Ramos (cell line): ENCODE data around the gene FEM1B.

ENCODE experiments used
- in situ Hi-C: fragments of 300-500 bp; cut with MboI; formaldehyde crosslinking; loops from one replicate; pipeline ENCODE4 v1.14.3; 2022; ENCODE audit warnings: low sequenced_read_pairs; ENCODE audit not compliant: unreplicated experiment

Gene FEM1B

DNA sequence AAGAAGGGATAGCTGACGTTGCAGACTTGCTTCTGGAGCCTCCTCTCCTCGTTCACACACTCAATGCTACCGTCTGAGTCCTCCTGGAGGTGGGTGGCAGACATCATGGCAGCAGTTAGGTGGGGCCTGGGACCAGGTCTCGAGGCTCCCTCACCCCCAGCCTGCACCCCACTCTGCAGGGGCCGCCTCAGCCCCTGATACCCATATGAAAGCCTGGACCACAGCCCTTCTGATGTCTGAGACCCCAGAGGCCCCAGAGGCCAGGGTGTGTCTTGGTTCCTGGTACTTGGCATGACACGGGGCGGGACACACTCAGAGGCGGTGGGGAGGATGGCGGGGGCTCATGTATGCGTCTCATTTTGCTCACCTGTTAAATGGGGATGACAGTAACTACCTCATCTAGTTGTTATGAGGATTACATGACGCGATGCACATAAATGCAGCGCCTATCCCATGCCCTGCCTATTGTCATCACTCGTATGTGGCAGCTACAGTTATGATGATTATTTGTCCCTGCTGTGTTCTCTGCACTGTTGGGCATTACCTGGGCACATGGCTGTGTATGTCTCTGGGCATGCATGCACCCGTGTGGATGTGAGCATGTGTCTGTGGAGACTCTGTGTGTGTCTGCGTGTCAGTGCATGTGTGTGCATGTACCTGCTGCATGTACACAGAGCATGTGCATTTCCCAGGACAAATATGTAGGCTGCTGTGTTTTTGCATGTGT is 39.9 kb downstream of the FEM1B start:
- in situ Hi-C loops = no loop called here

GRCh38 chr15:68318008-68318835 is 40.7 kb downstream of the FEM1B start:
- in situ Hi-C loops = no loop called here

GRCh38 chr15:68318931-68319909 is 41.7 kb downstream of the FEM1B start:
- in situ Hi-C loops = no loop called here

DNA sequence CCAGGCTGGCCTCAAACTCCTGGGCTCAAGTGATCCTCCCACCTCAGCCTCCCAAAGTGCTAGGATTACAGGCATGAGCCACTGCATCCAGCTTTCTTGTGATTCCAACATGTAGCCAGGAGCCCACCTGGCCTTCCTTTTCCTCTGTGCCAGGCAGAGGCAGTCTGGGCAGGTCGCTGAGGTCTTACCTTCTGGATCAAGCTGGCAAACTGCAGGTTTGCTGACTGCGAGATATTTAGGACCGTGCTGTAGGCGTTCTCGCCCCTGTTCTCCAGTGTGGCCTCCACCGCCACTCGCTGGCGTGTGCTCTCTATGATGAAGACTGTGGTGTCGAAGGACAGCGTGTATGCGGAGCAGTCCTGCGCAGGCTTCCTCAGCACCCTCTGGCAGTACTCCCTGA is 42.5 kb downstream of the FEM1B start:
- in situ Hi-C loops = no loop called here

DNA sequence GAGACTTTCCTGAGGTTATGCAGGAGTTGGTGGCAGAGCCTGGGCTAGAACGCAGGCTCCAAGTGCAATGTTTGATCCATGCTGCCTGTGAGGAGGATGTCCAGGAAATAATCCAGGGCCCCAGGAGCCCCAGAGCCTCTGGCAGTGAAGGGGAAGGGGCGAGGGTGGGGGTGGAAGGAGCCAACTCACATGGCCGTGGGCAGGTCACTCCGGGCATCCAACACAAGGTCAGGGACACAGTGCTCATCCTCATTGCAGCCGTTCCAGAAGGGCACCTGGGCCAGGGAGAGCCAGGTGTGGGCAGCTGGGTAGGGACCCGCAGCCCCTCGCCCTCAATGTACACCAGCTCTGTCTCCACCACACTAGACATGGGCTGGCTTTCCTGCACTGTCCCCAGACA is 43.7 kb downstream of the FEM1B start:
- in situ Hi-C loops = no loop called here

DNA sequence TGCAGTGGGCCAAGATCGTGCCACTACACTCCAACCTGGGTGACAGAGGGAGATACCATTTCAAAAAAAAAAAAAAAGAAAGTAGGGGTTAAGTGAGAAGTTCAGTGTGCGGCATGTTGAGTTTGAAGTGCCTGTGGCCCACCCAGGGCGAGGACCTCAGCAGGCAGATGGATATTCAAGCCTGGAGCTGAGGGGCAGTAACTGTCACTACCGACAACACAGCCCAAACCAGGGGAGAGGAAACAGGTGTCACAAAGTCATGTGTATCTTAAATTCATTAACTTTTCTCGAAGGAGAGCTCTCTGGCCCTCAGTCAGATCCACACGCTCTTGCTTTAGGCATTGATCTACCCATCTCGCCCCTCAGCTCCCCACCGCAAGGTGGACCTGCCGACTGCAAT is 45.3 kb downstream of the FEM1B start:
- in situ Hi-C loops = no loop called here

GRCh38 chr15:68325726-68326125 is 48.2 kb downstream of the FEM1B start:
- in situ Hi-C loops = no loop called here

DNA sequence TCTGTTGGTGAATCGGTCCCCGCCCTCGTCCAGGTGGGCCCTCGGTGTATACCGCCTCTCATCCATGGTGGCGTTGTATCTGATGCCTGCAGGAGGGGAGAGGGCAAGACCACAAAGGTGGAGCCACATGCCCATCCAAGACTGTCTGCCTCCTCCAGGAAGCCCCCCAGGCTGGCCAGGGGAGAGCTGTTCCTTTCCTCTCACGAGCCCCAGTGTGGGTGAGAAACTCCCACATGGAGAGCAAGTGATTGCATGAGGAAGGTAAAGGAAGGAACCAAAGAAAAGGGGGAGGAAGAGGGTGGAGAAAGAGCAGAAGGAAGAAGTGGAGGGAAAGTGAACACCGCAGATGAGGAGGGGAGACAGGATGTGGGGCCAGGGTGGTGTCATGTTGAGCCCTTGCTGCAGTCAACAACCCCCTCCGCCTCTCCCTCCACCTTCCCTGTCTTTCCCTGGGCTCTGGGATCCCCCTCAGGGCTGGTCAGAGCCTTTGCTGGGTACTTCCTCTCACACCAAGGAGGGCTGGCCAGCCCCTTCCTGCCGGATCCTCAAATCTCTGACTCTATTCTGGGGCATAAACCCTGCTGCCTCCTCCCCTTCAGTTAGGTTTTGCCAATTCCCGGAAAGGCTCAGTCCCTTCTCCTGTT is 49.3 kb downstream of the FEM1B start:
- in situ Hi-C loops = no loop called here

DNA sequence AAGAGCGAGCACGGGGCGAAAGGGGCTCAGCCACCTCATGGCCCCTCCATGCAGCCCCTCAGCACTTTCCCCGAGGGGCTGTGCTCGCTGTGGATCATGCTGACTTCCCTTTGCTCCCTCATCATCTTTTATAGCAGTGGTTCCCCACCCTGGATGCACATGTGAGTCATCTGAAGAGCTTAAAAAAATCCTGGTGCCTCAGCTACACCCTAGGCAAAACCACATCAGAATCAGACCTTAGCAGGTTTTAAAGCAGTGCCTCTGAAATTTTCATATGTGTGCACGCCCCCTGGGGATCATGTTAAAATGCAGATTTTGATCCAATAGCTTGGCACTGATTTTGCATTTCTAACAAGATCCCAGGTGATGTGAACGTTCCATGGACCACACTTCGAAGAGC is 50.9 kb downstream of the FEM1B start:
- in situ Hi-C loops = no loop called here

DNA sequence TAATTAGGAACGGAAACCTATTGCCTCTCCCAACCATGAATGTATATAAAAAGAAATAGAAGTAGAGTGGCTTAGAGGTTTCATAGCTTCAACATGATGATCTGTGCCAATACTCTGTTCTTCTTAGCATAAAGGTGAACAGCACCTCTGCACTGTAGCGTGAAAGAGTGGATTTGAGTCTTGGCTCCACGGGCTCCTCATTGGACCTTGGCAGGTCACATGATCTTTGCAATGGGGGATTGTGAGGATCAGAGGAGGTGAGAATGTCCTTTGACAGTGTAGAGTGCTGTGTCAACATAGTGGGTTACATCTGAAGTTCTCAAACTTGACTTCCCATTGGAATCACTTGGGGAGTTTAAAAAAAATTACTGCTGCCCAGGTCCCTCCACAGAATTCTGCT is 51.4 kb downstream of the FEM1B start:
- in situ Hi-C loops = no loop called here

DNA sequence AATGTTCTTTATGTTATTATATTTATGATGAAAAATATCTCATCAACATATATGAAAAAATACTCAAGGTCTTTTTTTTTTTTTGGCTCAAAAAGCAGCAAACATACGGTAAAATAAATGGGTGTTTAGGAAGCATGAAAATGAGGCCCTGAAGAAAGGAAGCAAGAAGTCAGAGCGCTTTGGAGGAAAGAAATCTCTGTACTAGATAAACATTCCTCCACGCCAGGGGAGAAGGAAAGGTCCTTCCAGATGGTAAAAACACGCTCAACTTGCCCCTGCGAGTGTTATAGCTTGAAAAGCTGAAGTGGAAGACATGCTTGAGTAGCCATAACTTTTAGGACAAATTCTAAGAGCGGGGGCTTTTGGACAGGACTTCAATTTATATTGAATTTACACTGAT is 52.9 kb downstream of the FEM1B start:
- in situ Hi-C loops = no loop called here

- in situ Hi-C loops = no loop called here
Measured at GRCh38 chr15:68330901-68331300, 53.4 kb downstream of the FEM1B start.

DNA sequence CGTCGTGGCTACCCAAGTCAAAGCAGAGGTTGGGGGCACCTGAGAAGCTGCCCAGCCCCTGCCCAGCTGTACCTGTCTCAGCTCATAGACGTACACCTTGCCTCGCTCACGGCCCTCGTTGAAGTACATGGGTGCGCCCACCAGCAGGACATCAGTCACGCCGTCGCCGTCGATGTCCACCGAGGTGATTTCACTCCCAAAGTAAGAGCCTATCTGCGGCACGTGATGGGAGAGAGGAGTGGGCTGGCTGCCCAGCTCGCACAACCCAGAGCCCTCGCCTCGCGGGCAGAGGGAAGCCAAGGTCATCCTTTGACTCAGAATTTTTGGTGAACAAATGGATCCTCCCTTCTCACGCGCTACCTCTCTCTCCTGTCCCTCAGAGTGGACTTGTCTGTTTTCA is 54.7 kb downstream of the FEM1B start:
- in situ Hi-C loops = no loop called here

DNA sequence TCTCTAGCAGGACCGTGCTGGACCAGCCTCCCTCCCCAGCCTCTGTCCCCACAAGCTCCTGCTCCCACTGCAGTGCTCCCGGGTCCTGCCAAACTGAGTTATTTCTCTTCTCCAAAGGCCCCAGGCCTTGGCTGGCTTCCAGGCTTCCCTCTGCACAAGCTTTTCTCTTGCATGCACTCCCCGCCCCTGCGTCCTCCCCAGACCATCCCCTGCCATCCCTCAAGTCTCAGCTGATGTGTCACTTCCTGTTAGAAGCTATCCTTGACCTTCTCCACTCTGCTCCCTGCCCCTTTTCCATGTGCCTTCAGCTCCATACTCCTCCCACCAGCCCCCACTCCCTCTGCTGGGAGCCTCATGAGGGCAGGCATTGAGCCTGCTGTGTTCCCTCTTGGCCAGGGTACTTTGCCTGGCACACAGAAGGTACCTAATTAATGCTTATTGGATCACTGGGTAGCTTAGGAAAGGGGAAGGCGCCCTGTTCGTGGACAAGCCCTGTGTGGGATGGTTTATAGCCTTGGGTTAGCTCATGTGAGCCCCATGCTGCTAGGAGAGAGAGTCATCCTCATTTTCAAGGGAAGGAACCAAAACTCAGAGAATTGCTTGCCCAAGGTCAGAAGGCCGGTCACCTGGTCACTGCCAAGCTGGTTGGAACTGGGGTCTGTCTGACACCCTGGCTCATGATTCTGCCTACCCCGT is 56.4 kb downstream of the FEM1B start:
- in situ Hi-C loops = no loop called here

GRCh38 chr15:68334661-68335124 is 57.1 kb downstream of the FEM1B start:
- in situ Hi-C loops = no loop called here

- in situ Hi-C loops = no loop called here
Measured at GRCh38 chr15:68335251-68335650, 57.7 kb downstream of the FEM1B start.

- in situ Hi-C loops = no loop called here
Measured at GRCh38 chr15:68335655-68336054, 58.1 kb downstream of the FEM1B start.

- in situ Hi-C loops = no loop called here
Measured at GRCh38 chr15:68336516-68336915, 59.0 kb downstream of the FEM1B start.

DNA sequence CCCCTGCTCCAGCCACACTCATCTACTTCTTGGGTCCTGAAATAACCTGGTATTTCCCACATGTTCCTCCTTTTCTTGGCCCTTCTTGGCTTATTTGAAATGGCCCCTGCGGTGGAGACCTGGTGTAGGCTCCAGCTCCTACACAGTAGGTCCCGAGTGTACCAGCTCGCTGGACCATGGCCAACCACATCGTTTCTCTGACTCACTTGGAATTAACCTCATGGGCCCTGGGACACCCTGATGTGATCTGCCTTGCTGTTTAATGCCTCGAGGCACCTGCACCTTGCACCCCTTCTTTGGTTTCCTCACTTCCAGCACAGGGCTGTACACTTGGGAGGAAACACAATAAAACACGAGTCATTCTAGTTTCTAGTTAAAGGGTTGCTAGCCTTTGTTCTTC is 60.3 kb downstream of the FEM1B start:
- in situ Hi-C loops = no loop called here
